Right lobe of liver (tissue), 6 donors: ENCODE data around the gene F13A1. TPM values are rescaled to one million over a fixed set of nuclear protein-coding genes. Genes with fewer than 3 reads are reported as not detected.

ENCODE experiments used
- ATAC-seq, 4 donors: fragments of 200-7000 bp; cut with Tn5 transposase; one replicate each; pipeline ENCODE4 v1.9.1; 2020; ENCODE audit warnings: mild to moderate bottlenecking in 4 of 4, moderate library complexity in 4 of 4
- DNase-seq, 3 donors: peaks; one replicate each; pipeline ENCODE4 v3.0.0-alpha.2; 2020
- H3K27ac ChIP-seq, 3 donors: fragments of 200-600 bp; one replicate each; pipeline ENCODE4 v1.8.0; 2022
- H3K27me3 ChIP-seq, 2 donors: fragments of 200-600 bp; one replicate each; pipeline ENCODE4 v1.8.0; 2022
- H3K36me3 ChIP-seq, 4 donors: fragments of 200-600 bp; sonication (generic) in 1 of 4; one replicate each; pipeline versions ENCODE4 v1.5.1 to v1.8.0; 2017 to 2022; ENCODE audit warnings: control low read depth in 1 of 4
- H3K4me1 ChIP-seq, 4 donors: fragments of 200-600 bp; sonication (generic) in 1 of 4; one replicate each; pipeline versions ENCODE4 v1.5.1 to v1.8.0; 2017 to 2022; ENCODE audit warnings: control low read depth in 1 of 4
- H3K4me3 ChIP-seq, 3 donors: fragments of 200-600 bp; one replicate each; pipeline ENCODE4 v1.8.0; 2022
- H3K9me3 ChIP-seq, 4 donors: fragments of 200-600 bp; sonication (generic) in 1 of 4; one replicate each; pipeline versions ENCODE4 v1.5.1 to v1.8.0; 2017 to 2022; ENCODE audit warnings: control low read depth in 1 of 4
- CTCF ChIP-seq, 4 donors: fragments of 200-600 bp in 3 of 4; fragments of 450-650 bp in 1 of 4; IDR thresholded peaks; one replicate each; pipeline versions ENCODE4 v1.5.1 to v1.8.0; 2016 to 2022; ENCODE audit warnings: antibody characterized with exemption in 4 of 4, mild to moderate bottlenecking in 2 of 4
- POLR2A ChIP-seq: fragments of 450-650 bp; IDR thresholded peaks from one replicate; pipeline ENCODE4 v1.6.1; 2017; ENCODE audit warnings: antibody characterized with exemption, mild to moderate bottlenecking
- WGBS: methylation state at CpG from one replicate; pipeline ENCODE4 v1.1.6; 2018; ENCODE audit warnings: low coverage, low lambda C conversion rate; ENCODE audit not compliant: insufficient coverage; ENCODE audit errors: missing lambda C conversion rate; 5-methylcytosine and 5-hydroxymethylcytosine counted together
- intact Hi-C, 2 donors: fragments of 100-400 bp; cut with DNase I; formaldehyde crosslinking; loops; one replicate each; pipeline versions ENCODE4 v1.11.2 to v1.14.1; 2022
- total RNA-seq, 6 experiments: library from RNA; depleted of rRNA in 2 of 6; stranded (reverse); fragments of >200 nt in 2 of 6; fragmentation: NEBNext Ultra II Directional in 3 of 6; extraction: Animal tissue kit (Norgen Biotek cat#: 25700) in 3 of 6; gene quantifications; one replicate each; pipeline versions ENCODE4 v1.1.0 to v1.2.4, GENCODE V29; 2016 to 2023
- donor health status: DM: no; HTN: yes; CAD: no.
- donor health status: DM: no; HTN: no; CAD: no.
- donor health status: DM: no; HTN: no; CAD: no.
- donor health status: DM: no; HTN: yes; CAD: no.
- donor health status: DM: no; HTN: yes; CAD: no.

F13A1 gene
- total RNA-seq, 6 experiments from 2014 or later: 0.86 to 10.1 (median 2.1) TPM

GRCh38 chr6:6251555-6252280, 68.7 kb downstream of the F13A1 start:
- 47% methylated on average over 13 of the region's 13 CpGs for WGBS
- no peak for ATAC-seq
- intact Hi-C loops: no loop called here
- no peaks in the 10 kb centered on the region for H3K27me3 ChIP-seq
- no peaks in the 10 kb centered on the region for H3K36me3 ChIP-seq
- DNase-seq: no peak
- no peaks in the 10 kb centered on the region for H3K4me1 ChIP-seq
- TF ChIP-seq CTCF (IDR thresholded peaks at IDR 0.05): no peak
- no peak for TF ChIP-seq POLR2A
- no peak overlapping the region for H3K4me3 ChIP-seq
- no peaks in the 10 kb centered on the region for H3K9me3 ChIP-seq
- H3K27ac ChIP-seq: no peak overlapping the region

- ATAC-seq (no peak), DNase-seq (no peak)
- no peak overlapping the region for H3K4me3 ChIP-seq
- no peaks in the 10 kb centered on the region for H3K27me3 ChIP-seq
- H3K9me3 ChIP-seq: no peaks in the 10 kb centered on the region
- no peak for TF ChIP-seq CTCF (IDR thresholded peaks at IDR 0.05)
- TF ChIP-seq POLR2A: no peak
- no peaks in the 10 kb centered on the region for H3K4me1 ChIP-seq
- WGBS: 26% methylated on average over 2 of the region's 2 CpGs
- no peak overlapping the region for H3K27ac ChIP-seq
- intact Hi-C loops: no loop called here
- no peaks in the 10 kb centered on the region for H3K36me3 ChIP-seq
These were observed 71.8 kb downstream of the F13A1 start for GRCh38 chr6:6248651-6249050.

GRCh38 chr6:6246544-6246943, 73.9 kb downstream of the F13A1 start:
- 26% methylated on average over 2 of the region's 2 CpGs for WGBS
- no peaks in the 10 kb centered on the region for H3K4me1 ChIP-seq
- H3K4me3 ChIP-seq: no peak overlapping the region
- DNase-seq: no peak
- H3K27me3 ChIP-seq: no peaks in the 10 kb centered on the region
- no peak overlapping the region for H3K27ac ChIP-seq
- no peaks in the 10 kb centered on the region for H3K36me3 ChIP-seq
- H3K9me3 ChIP-seq: no peaks in the 10 kb centered on the region
- no peak for ATAC-seq
- TF ChIP-seq POLR2A (no peak), CTCF (IDR thresholded peaks at IDR 0.05) (no peak)
- intact Hi-C loops: no loop called here

GRCh38 chr6:6244624-6245023, 75.8 kb downstream of the F13A1 start:
- Histone ChIP-seq H3K4me1 (no peaks in the 10 kb centered on the region), H3K36me3 (no peaks in the 10 kb centered on the region), H3K27ac (no peak overlapping the region), H3K9me3 (no peaks in the 10 kb centered on the region), H3K4me3 (no peak overlapping the region), H3K27me3 (no peaks in the 10 kb centered on the region)
- intact Hi-C loops: no loop called here
- DNase-seq (no peak), ATAC-seq (no peak)
- TF ChIP-seq CTCF (IDR thresholded peaks at IDR 0.05) (no peak), POLR2A (no peak)
- WGBS: 47% methylated on average over 5 of the region's 5 CpGs
